ENCODE measurements around the gene MYO5A.

- TF ChIP-seq HNRNPL (IDR thresholded peaks at IDR 0.05; ENCODE audit: low read depth, low read length) (no peak), CTCF (IDR thresholded peaks at IDR 0.05 in 2 of 3, conservative IDR thresholded peaks at IDR 0.05 in 1 of 3; ENCODE audit: insufficient read depth in 2 of 3, low read depth in 1 of 3, low read length in 3 of 3) (no peak)
These were observed 28.6 kb upstream of the MYO5A start for GRCh38 chr15:52557274-52557641.

All from K562 (cell line).